ENCODE results near the gene NPPB.

The NPPB gene

GRCh38 chr1:11880911-11881748 is 22.4 kb upstream of the NPPB start:
- DNase-seq, result peak; percentile 70

DNA sequence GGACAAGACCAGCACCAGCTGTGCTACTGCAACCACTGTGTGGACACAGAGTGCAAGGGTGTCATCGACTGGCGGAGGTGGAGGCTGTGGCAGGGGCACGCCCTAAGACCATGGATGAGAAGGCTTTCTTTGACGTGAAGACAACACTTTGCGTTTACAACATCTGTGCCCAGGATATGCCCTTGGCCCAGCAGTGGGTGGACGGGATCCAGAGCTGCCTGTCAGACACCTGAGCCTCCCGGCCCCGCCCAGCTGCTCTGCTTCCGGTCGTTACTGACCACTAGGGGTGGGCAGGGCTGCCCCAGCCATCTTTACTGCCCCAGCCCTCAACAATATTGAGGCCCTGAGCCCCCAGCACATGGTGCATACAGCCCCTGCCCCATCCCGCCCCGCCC is 21.4 kb upstream of the NPPB start:
- DNase-seq, result no peak

DNA sequence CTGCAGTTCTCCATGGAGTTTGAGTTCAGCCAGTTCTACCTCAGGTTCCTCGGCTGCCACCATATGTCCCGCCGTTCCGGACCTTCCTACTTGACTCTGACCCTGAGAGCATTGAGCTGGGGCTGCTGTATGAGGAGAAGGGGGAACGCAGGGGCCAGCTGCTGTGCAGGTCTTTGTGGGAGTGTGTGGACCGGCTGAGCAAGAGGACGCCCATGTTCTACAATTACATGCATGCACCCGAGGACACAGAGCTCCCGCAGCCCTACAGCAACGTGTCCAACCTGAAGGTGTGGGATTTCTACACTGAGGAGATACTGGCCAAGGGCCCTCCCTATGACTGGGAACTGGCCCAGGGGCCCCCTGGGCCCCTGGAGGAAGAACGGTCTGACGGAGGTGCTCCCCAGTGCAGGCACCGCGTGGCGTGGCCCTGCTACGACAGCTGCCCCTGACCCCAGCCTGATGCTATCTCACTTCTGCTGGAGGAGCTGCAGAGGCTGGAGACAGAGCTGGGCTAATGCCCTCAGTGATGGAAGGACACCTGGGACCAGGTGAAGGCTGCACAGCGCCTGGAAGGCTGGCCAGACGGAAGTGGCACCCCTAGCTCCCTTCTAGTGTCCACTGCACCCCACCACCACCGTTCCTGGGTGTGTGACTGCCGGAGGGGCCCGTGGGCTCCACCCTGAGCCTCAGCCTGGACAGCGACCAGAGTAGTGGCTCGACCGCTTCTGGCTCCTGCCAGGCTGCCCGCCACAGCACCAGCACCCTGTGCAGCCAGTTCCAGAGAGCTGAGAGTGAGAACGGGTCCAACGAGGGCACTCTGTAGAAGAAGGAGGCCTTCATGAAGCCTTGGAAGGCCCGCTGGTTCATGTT is 20.8 kb upstream of the NPPB start:
- DNase-seq, result no peak

DNA sequence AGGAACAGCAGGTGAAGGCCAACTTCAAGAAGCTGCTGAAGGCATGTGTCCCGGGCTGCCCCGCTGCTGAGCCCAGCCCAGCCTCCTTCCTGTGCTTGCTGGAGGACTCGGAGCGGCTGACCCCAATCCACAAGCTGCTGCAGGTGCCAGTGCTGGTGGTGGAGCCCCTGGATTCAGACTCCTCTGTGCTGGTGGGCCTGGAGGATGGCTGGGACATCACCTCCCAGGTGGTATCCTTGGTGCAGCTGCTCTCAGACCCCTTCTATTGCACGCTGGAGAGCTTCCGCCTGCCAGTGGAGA is 20.1 kb upstream of the NPPB start:
- no peak for DNase-seq

GRCh38 chr1:11878081-11878890 is 19.5 kb upstream of the NPPB start:
- DNase-seq, result no peak

DNA sequence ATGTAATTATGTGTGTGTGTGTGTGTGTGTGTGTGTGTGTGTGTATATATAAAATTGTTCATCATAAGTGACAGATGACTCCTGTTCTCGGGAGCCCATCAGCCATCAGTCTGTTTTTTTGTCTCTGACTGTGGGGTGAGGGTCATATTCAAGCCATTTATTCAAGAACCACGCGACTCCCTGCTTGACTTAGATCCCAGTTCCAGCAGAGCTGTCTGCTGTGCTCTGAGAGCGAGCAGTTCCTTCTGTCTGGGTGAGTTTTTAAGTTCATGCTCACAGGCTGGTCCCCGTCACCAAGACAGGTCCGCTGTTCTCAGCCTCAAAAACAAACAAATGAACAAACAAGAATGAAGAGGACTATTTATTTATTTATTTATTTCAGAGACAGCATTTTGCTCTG is 18.3 kb upstream of the NPPB start:
- DNase-seq, result no peak

GRCh38 chr1:11875094-11875493 is 16.3 kb upstream of the NPPB start:
- DNase-seq, result no peak

DNA sequence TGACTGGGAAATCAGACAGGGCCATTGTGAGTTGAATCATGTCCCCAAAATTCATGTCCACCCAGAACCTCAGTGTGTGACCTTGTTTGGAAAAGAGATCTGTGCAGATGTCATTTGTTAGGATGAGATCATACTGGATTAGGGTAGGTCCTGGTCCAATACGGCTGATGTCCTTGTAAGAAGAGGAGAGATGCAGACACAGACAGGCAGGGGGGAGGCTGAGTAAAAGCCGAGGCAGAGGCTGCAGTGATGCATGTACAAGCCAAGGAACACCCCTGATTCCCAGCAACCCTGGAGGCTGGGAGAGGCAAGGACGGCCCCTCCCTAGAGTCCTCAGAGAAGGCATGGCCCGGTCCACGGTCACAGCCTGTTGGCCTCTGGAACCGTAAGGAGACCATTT is 15.9 kb upstream of the NPPB start:
- DNase-seq, result no peak

GRCh38 chr1:11874258-11874562 is 15.5 kb upstream of the NPPB start:
- no peak for DNase-seq

DNA sequence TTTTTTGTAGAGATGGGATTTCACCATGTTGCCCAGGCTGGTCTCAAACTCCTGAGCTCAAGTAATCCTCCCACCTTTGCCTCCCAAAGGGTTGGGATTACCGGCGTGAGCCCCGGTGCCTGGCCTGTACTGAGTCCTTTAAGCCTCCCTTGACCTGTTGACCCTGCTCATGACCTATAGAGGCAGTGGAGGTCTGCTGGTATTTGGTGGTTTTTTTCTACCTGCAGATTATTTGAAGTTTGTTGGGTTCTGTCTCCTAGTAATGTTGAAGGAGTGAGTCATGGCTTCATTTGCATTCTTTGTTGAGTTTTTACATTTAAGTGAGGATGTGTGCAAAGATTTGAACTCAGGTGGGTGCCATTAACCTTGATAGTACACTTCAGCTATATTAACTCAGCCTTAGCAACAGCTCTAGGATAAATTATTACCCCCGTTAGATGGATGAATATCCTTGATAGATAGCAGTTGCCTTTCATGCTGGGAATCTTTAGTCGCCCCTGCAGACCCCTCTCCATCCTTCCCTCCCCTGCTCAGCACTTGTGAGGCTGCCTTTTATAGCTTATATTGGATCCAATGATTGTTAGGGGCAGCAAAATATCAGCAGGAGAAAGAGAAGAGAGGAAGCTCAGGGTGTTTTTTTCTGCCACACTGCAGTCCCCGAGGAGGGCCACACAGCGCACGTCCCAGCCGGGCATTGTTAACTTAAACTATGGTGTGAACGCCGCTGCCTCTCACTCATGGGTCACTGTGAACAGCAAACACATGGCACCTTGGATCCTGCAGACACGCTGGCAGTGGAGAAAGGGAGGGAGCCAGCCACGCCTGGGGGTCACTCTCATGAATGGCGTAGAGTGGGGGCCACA is 14.9 kb upstream of the NPPB start:
- no peak for DNase-seq

DNA sequence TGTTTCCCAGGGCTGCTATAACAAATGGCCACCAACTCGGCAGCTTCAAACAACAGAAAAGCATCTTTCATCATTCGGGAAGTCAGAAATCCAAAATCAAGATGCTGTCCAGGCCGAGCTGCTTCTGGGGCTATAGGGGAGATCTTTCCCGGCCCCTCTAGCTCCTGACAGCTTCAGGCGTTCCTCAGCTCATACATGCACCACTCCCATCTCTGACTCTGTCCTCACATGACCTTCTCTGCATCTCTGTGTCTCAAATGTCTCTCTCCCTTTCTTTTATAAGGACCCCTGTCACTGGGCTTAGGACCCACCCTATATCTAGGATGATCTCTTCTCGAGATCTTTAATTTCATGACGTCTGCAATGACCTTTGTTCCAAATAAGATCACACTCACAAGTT is 13.8 kb upstream of the NPPB start:
- DNase-seq, result no peak

- DNase-seq, result no peak
Observed at GRCh38 chr1:11869650-11870207, 11.0 kb upstream of the NPPB start.

DNA sequence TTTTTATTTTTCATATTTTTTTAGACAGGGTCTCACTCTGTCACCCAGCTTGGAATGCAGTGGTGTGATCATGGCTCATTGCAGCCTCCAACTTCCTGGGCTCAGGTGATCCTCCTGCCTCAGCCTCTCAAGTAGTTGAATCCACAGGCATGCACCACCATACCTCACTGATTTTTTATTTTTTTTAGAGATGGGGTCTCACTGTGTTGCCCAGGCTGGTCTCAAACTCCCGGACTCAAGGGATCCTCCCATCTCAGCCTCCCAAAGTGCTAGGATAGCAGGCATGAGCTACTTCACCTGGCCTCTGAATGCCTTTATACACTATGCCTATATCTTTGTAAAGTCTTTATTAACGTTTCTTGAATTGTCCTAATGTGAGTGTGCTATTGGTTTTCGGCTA is 10.4 kb upstream of the NPPB start:
- DNase-seq, result no peak

DNA sequence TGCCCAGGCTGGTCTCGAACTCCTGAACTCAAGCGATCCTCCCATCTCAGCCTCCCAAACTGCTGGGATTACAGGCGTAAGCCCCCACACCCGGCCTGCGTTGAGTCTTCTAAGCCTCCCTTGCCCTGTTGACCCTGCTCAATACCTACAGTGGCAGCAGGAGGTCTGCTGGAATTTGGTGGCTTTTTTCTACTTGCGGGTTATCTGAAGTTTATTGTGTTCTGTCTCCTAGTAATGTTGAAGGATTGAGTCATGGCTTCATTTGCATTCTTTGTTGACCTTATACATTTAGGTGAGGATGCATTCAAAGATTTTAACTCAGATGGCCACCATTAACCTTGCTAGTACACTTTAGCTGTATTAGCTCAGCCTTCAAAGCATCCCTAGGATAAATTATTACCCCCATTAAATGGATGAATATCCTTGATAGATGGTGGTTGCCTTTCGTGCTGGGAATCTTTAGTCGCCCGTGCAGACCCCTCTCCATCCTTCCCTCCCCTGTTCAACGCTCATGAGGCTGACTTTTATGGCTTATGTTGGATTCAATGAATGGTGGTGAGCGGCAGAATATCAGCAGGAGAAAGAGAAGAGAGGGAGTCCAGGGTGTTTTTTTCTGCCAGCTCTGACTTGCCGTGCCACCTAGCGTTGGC is 9.7 kb upstream of the NPPB start:
- DNase-seq, result no peak

DNA sequence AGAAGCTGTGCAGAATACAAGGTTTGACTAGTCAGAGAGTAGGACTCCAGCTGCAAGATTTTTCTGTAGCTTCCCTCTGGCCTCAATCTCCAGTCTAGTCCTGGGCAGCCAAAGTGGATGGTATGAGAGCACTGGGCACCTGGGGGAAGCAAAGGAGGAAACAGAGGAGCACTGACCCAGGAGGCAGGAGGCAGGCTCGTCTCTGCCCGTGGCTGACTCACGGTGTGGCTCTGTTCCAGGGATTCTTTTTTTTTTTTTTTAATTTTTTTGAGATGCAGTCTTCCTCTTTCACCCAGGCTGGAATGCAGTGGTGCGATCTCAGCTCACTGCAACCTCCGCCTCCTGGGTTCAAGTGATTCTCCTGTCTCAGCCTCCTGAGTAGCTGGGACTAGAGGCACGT is 4.1 kb upstream of the NPPB start:
- DNase-seq, result peak; percentile 9

GRCh38 chr1:11860587-11860986 is 1.8 kb upstream of the NPPB start:
- DNase-seq, result no peak

GRCh38 chr1:11860083-11860482 is 1.3 kb upstream of the NPPB start:
- no peak for DNase-seq

DNA sequence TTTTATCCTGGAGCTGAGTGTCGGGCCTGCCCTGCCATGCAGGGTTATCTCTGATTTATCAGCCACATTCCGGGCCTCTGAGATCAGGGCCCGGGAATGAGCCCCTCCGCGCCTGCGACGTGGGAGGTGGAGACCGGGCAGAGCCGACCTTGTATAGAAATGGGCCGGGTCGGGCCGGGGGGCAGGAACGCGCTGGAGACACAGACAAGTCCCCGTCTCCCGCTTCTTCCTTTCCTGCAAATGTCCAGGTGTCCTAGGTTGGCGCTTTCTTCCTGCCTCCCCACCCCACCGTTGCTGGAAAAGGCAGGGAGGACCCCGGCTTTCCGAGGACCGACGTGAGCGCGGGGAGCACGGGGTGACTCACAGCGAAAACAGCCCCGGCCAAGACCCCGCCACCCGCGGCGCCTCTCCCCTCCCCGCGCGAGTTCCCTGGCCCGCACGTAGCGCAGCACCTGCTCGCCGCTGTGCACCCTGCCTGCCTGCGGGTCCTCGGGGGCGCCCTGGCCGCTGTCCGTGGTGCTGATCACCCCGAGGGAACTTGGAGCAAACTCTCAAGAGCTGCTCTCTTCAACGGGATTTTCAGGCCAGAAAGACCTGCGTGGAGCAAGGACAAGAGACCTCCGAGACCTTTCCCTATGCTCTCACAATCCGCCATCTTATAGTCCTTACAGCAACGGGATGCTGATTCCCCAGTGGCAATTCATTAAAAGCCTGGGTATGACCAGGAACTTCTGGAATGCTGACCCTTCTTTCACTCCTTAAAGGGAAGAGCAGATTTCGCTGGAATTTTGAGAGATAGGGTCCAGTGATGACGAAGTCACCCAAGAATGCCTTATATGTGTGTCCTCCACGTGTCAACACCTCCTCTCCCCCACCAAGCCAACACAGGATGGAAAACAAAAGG is 475 bp upstream of the NPPB start:
- DNase-seq, result no peak

DNA sequence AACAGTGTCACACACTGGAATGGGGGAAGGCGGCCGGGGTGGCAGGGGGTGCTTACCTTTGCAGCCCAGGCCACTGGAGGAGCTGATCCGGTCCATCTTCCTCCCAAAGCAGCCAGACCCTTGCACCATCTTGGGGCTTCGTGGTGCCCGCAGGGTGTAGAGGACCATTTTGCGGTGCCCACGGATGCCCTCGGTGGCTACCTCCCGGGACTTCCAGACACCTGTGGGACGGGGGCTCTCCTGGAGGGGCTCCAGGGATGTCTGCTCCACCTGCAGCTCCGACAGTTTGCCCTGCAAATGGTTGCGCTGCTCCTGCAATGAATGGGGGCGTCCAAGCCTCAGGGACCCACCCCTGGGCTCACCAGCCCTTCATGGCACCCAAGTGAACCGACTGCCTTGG is 587 bp downstream of the NPPB start:
- DNase-seq, result no peak

DNA sequence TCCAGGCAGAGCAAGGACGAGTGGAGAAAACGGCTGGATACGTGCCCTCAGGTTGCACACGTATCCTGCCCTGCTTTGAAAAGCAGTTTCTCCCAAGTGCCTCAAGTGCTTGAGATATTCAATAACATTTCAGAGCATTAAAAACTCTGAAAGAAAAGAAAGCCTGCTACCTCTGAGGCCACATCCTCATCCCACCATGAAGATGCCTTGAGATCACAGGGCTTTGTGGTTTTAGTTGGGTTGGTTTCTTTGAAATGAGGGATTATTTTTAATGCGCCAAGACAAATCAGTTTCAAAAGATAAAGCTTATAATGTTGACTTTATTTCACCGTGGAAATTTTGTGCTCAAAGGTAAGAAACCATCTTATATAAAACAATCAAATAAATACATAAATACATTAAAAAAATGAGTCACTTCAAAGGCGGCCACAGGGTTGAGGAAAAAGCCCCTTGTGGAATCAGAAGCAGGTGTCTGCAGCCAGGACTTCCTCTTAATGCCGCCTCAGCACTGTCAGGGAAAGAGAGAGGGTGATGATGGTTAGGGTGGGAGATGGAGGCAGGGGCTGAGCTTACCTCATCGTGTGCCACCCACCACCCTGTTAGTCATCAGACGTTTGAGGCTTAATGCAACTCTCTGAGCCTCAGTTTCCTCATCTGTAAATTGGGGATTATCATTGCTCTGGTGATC is 1.4 kb downstream of the NPPB start:
- no peak for DNase-seq
